ENCODE data around the gene GSK3B.
"Not testable (repeated sequence)": the region's sequence is repeated elsewhere in the genome, so short reads cannot be mapped to it uniquely, and the experiment has no call there.

Gene GSK3B

GRCh38 chr3:119990888-119991287 is 103.4 kb downstream of the GSK3B start:
- DNase-seq, result no peak

- no peak for DNase-seq
Measured at GRCh38 chr3:119989981-119990655, 104.1 kb downstream of the GSK3B start.

- not testable (repeated sequence) for DNase-seq
Measured at GRCh38 chr3:119986812-119987211, 107.4 kb downstream of the GSK3B start.

- DNase-seq, result no peak
Measured at GRCh38 chr3:119981386-119981785, 112.9 kb downstream of the GSK3B start.

DNA sequence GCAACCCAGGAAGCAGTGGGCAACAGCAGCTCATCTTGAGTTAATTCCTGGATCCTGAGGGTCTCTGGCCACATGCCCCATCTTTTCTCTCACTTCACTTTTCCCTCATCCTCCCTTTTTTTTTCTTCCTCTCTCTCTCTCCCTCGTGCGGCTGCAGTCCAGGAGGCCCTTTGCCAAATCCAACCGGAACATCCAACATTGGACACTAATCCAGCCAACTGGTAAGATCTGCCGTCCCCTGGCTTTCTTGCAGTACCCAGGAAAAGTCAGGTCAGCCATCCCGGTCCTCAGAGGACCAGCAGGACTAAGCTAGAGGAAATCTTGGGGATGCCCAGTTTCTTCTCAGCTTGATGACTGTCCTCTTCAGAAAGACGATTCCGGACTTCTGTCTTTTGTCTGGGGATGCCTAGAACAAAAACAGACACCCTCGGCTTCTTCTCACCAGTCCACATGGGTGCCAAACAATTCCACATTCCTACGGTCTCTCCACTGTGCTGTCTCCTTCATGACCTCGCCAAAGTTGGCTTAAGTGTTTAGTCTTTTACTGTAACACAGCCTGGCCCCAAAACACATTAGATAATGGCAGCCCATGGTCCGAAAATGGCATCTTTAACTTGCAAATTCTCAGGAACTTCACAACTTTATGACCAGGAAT is 115.6 kb downstream of the GSK3B start:
- DNase-seq, result no peak

- no peak for DNase-seq
Measured at GRCh38 chr3:119977353-119977752, 116.9 kb downstream of the GSK3B start.

- no peak for DNase-seq
Measured at GRCh38 chr3:119976214-119976613, 118.0 kb downstream of the GSK3B start.

GRCh38 chr3:119974656-119975055 is 119.6 kb downstream of the GSK3B start:
- DNase-seq, result no peak

DNA sequence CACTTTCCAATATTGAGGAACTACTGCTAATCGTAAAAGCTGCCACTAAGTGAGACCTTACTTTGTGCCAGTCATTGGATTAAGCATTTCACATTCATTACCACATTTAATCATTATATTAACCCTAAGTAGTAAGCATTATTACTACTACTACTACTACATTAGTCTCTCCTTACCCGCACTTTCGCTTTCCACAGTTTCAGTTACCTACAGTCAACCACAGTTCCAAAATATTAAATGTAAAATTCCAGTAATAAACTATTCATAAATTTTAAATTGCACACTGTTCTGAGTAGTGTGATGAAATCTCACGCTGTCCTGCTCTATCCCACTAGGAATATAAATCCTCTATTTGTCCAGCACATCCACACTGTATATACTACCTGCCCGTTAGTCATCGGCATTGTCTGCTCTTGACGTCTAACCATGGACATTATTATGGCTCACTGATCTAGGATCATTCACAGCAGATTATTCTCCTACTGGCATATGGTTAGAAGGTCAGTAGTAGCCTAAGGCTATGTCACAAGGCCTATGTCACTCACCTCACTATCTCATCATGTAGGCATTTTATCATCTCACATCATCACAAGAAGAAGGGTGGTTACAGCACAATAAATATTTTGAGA is 121.1 kb downstream of the GSK3B start:
- no peak for DNase-seq

DNA sequence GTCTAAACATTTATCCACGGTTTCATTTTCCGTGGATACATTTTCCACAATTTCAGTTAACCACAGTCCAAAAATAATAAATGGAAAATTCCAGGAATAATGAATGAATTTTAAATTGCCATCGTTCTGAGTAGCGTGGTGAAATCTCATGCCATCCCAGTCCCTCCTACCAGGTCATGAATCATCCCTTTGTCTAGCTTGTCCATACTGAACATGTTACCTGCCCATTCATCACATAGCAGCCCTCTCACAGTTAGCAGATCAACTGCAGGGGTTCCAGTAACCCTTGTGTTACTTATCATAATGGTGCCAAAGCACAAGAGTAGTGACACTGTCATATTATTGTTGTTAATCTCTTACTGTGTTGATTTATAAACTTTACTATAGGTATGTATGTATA is 124.5 kb downstream of the GSK3B start:
- DNase-seq, result no peak

DNA sequence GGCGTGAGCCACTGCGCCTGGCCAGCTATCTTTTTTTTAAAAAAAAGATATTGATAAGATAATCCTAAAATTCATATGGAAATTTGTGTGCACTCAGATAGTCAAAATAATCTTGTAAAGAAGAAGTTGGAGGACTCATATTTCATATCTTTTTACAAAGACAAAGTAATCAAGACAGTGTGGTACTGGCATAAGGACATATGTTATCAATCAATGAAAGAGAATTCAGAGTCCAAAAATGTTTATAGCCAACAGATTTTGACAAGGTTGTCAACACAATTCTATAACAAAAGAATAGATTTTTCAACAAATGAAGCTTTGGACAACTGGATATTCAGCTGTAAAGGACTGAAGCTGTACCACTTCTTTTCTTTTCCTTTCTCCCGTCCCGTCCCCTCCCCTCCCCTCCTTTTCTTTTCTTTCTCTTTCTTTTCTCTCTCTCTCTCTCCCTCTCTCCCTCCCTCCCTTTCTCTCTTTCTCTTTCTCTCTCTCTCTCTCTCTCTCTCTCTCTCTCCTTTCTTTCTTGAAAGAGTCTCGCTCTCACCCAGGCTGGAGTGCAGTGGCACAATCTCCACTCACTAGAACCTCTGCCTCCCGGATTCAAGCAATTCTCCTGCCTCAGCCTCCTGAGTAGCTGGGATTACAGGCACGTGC is 126.8 kb downstream of the GSK3B start:
- DNase-seq, result no peak

DNA sequence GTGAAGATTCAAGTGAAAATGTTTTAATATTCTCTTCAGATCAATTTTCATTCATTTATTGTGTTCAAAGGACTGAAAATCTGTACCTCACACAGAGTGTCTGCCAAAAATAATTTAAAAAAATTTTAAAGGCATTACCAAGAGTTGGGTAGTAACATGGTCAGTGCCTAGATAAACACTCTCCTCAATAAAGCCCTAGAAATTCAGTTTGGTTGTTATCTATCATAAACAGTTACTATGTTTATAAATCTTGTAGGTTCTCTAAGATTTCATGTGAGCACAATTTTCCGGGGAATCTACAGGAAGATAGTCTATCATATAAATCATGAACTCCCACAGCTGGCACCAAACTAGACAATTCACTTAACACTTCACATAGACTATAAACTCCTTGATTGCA is 128.6 kb downstream of the GSK3B start:
- DNase-seq, result no peak

GRCh38 chr3:119964294-119964693 is 130.0 kb downstream of the GSK3B start:
- no peak for DNase-seq

DNA sequence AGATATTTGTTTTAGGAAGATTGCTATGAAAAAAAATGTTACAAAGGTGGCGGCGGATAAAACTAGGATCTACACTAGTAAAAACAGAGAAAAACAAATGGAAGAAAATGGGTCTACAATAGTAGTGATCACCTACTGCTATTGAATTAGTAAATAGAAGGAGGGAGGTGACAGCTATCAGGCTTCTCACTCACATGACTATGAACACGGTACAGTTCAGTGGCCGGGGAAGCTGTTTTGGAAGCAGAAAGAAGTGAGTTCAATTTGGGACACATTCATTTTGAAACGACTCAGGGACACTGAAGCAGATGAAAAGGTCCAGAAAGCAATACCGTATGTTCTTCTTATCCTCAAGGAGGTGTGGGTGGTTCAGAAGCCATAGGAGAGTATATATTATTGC is 138.3 kb downstream of the GSK3B start:
- DNase-seq, result no peak

DNA sequence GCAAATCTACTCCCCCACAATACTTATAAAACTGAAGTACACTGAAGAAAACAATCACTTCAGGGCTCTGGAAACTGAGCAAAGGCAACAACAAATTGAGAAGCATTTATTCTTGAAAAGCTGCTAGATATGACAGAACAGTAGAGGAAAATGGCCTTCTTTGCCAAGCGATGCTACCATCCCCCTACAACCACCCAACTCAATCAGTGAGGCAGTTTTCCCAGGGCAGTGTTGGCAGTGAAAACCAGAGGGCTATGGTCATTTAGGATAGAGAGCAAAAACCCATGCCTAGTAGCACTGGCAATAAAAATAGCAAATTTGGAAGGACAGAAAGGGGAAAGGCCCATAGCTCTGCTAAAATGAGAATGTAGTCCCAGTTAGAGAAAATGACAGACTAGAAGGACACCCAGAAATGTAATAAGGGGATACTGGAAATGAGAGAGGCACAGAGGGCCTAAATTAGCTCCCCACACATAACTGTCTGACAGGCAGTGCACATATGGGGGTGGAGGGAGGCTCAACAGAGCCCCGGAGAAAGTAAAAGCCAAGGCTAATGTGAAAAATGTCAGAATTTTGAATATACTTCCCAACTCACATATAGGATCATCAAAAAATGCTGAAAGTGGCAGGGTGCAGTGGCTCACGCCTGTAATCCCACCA is 143.5 kb downstream of the GSK3B start:
- no peak for DNase-seq

DNA sequence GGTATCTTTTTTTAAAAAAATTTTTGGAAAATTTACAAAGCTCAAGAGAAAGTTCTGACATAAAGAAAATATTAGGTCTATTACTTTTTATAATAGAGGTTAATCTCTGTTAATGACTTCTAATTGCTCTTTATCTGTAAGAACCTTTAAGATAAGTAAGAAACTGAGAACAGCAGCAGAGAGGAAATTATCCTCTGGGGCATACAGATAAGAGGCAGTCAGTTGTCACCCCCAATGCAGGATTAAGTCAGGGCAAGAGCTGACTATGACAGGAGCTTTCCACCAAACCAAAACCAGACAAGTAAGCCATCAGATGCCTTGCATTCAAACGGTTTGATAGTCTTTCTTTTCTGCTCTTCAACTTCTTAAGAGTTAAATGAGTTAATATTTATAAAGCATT is 149.0 kb downstream of the GSK3B start:
- no peak for DNase-seq

DNA sequence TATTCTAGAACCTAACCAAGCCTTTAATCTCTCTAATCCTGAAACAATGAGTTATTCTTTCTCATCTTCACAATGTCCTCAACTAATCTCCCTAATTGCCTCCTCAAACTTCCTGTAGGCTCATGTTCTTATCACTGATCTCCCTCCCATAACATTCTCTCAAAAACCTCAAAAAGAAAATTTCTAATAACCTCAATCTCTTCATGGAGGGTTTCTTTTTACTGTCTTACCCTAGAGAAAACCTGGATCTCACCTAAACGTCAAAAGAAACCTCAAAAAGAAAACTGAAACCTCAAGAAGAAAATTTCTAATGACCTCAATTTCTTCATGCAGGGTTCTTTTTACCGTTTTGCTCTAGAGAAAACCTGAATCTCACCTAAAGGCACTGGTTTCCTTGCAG is 150.2 kb downstream of the GSK3B start:
- DNase-seq, result no peak

DNA sequence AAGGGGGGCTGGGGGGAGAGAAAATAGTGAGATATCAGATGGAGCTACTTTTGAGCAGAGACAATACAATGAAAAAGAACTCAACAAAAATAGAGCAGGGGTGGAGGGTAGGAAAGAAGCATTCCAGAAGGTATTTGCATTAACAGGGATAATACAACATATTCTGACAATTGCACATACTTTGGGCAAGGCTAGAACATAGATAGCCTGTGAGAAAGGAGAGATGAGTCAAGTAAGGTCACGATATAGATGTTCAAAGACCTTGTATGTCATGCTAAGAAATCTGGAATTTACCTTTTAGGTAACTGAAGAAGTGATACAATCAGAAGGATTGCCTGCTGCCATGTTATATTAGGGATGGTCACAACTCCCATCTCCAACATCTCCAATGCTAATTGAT is 155.2 kb downstream of the GSK3B start:
- no peak for DNase-seq

GRCh38 chr3:119937229-119937628 is 157.0 kb downstream of the GSK3B start:
- DNase-seq, result no peak

- DNase-seq, result no peak
Measured at GRCh38 chr3:119934249-119934648, 160.0 kb downstream of the GSK3B start.

DNA sequence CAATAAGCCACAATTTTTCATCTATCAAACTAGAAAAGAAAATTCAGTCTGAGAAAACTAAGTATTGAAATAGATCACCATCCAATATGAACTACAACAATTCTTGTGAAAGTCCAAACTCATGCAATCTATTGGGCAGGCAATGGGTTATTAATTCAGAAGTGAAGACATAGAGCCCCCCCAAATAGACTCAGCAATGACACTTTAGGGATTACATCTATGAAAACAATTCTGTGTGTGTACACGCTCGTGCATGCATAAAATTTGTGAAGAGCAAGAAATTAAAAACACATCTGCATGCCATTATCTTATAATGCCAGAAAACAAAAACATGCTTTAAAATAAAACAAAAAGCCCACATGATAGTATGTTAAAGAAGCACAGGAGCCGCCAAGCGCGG is 161.0 kb downstream of the GSK3B start:
- no peak for DNase-seq

DNA sequence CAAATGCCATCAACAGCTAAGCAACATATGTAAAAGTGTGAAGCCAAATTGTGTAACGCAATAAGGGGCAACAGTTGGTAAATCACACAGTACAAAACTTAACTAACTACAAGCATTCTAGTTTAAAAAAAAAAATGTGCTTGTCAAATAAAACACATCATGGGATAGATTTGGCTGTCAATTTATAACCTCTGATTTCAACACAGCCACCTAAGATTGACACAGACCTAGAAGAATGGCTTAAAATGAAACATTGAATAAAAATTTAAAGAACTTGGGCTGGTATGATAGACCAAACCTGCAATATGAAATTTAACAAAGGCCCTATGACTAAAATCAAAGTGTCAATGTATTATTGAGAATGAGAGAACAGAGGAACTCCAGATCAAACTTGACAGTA is 164.0 kb downstream of the GSK3B start:
- no peak for DNase-seq

DNA sequence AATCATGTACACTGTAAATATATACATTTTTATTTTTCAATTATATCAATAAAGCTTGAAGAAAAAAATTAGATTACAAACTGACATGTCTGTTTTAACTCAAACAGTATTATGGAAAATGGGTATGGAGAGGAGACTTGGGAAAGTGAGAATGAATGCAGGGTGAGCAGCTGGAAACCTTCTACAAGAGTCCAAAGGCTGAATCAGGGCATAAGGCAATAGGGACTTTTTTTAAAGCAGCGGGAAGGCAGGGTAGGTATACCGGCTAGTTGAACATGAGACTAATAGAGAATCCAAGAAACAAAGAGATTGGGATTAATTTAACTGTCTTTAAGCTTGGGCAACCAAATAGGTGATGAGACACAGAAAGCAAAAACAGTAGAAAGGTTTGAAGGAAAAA is 167.1 kb downstream of the GSK3B start:
- DNase-seq, result no peak

All from activated effector memory CD4-positive, alpha-beta T cell treated with Interleukin-2 at 50 U/mL for 16 hours (primary cell).